ENCODE data around the gene QSOX1.

- TF ChIP-seq POLR2AphosphoS5 (IDR thresholded peaks at IDR 0.05) (no peak), CTCF (IDR thresholded peaks at IDR 0.05) (no peak)
These were observed 40.0 kb downstream of the QSOX1 start for GRCh38 chr1:180194546-180195207.

All from esophagus muscularis mucosa (tissue), 3 donors.